Smooth muscle cell (in vitro differentiated cells): ENCODE data around the gene NKAIN2. TPM values are rescaled to one million over a fixed set of nuclear protein-coding genes. Genes with fewer than 3 reads are reported as not detected.

ENCODE experiments used
- DNase-seq: peaks from one replicate; lab custom pipeline; 2025; ENCODE audit not compliant: unreplicated experiment; lab: John Stamatoyannopoulos, UW
- H2AFZ ChIP-seq: fragments of 200-600 bp; sonication (generic); 2 replicates; pipeline ENCODE4 v1.6.0; 2016; ENCODE audit warnings: antibody characterized with exemption, low read depth, mild to moderate bottlenecking
- H3F3A ChIP-seq: fragments of 200-600 bp; sonication (generic); 2 replicates; pipeline ENCODE4 v1.6.0; 2017; ENCODE audit warnings: antibody characterized with exemption, low read depth
- H3K27ac ChIP-seq: fragments of 200-600 bp; sonication (generic); 2 replicates; pipeline ENCODE4 v1.5.1; 2016; ENCODE audit warnings: low read depth, mild to moderate bottlenecking
- H3K27me3 ChIP-seq: fragments of 200-600 bp; sonication (generic); 2 replicates; pipeline ENCODE4 v1.6.1; 2016; ENCODE audit warnings: low read depth, mild to moderate bottlenecking
- H3K36me3 ChIP-seq: fragments of 200-600 bp; sonication (generic); 2 replicates; pipeline ENCODE4 v1.5.1; 2016; ENCODE audit warnings: low read depth
- H3K4me1 ChIP-seq: fragments of 200-600 bp; sonication (generic); 2 replicates; pipeline ENCODE4 v1.5.1; 2016; ENCODE audit warnings: low read depth
- H3K4me2 ChIP-seq: fragments of 200-600 bp; sonication (generic); 2 replicates; pipeline ENCODE4 v1.6.0; 2016; ENCODE audit warnings: mild to moderate bottlenecking
- H3K4me3 ChIP-seq: fragments of 200-600 bp; sonication (generic); 2 replicates; pipeline ENCODE4 v1.5.1; 2016; ENCODE audit warnings: mild to moderate bottlenecking
- H3K79me2 ChIP-seq: fragments of 200-600 bp; sonication (generic); 2 replicates; pipeline ENCODE4 v1.6.0; 2016; ENCODE audit warnings: low read depth, mild to moderate bottlenecking
- H3K9ac ChIP-seq: fragments of 200-600 bp; sonication (generic); 2 replicates; pipeline ENCODE4 v1.6.0; 2016; ENCODE audit warnings: low read depth
- H3K9me3 ChIP-seq: fragments of 200-600 bp; sonication (generic); replicated peaks from 2 replicates; pipeline ENCODE4 v1.5.1; 2016; ENCODE audit warnings: low read depth
- H4K20me1 ChIP-seq: fragments of 200-600 bp; sonication (generic); 2 replicates; pipeline ENCODE4 v1.6.0; 2016; ENCODE audit warnings: low read depth
- WGBS: methylation state at CpG from one replicate; pipeline ENCODE4 v1.1.7; 2016; ENCODE audit warnings: low lambda C conversion rate; 5-methylcytosine and 5-hydroxymethylcytosine counted together
- polyA plus RNA-seq: library from polyadenylated mRNA; unstranded; fragments of >200 nt; fragmentation: Nextera tagmentation; extraction: Ambion mirVana; gene quantifications from 2 replicates; pipeline ENCODE4 v1.2.1, GENCODE V29; 2016
- total RNA-seq: library from RNA; depleted of rRNA; stranded (reverse); fragments of >200 nt; gene quantifications from 2 replicates; pipeline ENCODE4 v1.2.3, GENCODE V29; 2014
- TF ChIP-seq, protein P1 (sequence below): fragments of 200-600 bp; sonication (generic); IDR thresholded peaks from 2 replicates; pipeline ENCODE4 v1.5.1; 2017; ENCODE audit warnings: borderline replicate concordance, mild to moderate bottlenecking, antibody characterized with exemption; ENCODE audit not compliant: insufficient read depth, poor library complexity, severe bottlenecking

Gene NKAIN2
- total and polyA plus RNA-seq, 2 experiments from 2014 or later = 0.09 TPM; not detected in 1

- no peak overlapping the region for H2AFZ ChIP-seq
These were observed 718.7 kb downstream of the NKAIN2 start for GRCh38 chr6:124522335-124522734.

DNA sequence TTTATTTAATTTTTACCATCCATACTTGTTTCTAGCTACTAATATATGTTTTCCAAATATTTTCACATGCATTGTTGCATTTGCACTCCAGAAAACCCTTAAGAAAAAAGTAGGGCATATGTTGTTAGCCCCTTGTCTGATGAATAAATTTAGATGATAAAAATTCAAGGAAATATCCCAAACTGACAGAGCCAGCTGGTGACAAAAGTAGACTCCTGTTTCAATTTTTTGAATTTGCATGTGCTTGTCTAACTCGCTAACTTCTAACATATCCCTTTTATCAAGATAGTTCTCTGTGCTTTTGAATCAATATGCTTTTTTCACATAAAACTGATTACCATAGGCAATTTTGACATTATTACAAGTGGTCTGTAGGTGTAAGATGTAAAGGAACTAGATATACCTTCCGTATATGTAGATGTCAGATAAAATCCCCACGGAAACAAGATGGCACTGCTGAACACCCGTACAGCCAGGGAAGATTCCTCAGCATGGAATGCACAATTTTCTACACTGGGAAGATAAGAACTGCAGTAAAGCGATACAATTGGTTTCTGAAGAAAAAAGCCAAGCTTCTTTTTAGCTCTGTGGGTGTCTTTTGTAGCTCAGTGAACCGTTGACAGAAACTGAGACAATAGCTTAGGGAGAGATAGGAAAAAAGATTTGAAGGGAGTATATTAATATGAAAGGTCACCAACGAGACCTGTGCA lies 721.0 kb downstream of the NKAIN2 start:
- H3K4me3 ChIP-seq = no peak overlapping the region
- no peaks in the 10 kb centered on the region for H4K20me1 ChIP-seq
- no peak overlapping the region for H3K27ac ChIP-seq
- H2AFZ ChIP-seq = no peak overlapping the region
- no peaks in the 10 kb centered on the region for H3K36me3 ChIP-seq
- no peak overlapping the region for H3K9ac ChIP-seq
- no peaks in the 10 kb centered on the region for H3F3A ChIP-seq
- H3K4me2 ChIP-seq = no peak overlapping the region
- TF ChIP-seq, protein P1, sequence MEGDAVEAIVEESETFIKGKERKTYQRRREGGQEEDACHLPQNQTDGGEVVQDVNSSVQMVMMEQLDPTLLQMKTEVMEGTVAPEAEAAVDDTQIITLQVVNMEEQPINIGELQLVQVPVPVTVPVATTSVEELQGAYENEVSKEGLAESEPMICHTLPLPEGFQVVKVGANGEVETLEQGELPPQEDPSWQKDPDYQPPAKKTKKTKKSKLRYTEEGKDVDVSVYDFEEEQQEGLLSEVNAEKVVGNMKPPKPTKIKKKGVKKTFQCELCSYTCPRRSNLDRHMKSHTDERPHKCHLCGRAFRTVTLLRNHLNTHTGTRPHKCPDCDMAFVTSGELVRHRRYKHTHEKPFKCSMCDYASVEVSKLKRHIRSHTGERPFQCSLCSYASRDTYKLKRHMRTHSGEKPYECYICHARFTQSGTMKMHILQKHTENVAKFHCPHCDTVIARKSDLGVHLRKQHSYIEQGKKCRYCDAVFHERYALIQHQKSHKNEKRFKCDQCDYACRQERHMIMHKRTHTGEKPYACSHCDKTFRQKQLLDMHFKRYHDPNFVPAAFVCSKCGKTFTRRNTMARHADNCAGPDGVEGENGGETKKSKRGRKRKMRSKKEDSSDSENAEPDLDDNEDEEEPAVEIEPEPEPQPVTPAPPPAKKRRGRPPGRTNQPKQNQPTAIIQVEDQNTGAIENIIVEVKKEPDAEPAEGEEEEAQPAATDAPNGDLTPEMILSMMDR = no peak
- no peaks in the 10 kb centered on the region for H3K9me3 ChIP-seq
- no peaks in the 10 kb centered on the region for H3K79me2 ChIP-seq
- peaks cover 21% of the 10 kb centered on the region for H3K4me1 ChIP-seq
- no peaks in the 10 kb centered on the region for H3K27me3 ChIP-seq
- no peak for DNase-seq
- 80% methylated on average over 7 of the region's 7 CpGs for WGBS

More at GRCh38 chr6:124522335-124522734, 718.7 kb downstream of the NKAIN2 start:
- Histone ChIP-seq H4K20me1 (no peaks in the 10 kb centered on the region), H3K4me3 (no peak overlapping the region), H3K4me2 (no peak overlapping the region), H3K4me1 (peaks cover 28% of the 10 kb centered on the region), H3K9ac (no peak overlapping the region), H3K27me3 (no peaks in the 10 kb centered on the region), H3K36me3 (no peaks in the 10 kb centered on the region), H3K9me3 (no peaks in the 10 kb centered on the region), H3K79me2 (no peaks in the 10 kb centered on the region), H3K27ac (no peak overlapping the region), H3F3A (no peaks in the 10 kb centered on the region)
- no peak for DNase-seq
- TF ChIP-seq, protein P1 = no peak
- WGBS = 95% methylated on average over 4 of the region's 4 CpGs

DNA sequence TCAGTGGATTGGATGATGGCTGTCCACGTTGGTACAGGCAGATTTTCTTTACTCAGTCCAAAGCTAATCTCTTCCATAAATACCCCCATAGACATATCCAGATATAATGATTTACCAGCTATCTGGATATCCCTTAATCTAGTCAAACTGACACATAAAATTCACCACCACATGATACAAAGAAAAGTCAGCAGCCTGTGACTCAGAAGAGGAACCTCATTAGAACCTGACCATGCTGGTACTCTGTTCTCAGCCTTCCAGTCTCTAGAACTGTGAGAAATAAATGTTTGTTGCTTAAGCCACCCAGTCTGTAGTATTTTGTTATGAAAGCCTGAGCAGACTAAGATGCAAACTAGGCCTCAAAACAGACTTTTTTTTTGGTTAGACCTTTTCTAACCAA lies 727.3 kb downstream of the NKAIN2 start:
- WGBS = 69% methylated on average over 1 of the region's 1 CpG
- no peak for DNase-seq
- H3K27ac ChIP-seq = no peak overlapping the region

More for the DNA sequence above, 727.3 kb downstream of the NKAIN2 start:
- TF ChIP-seq, protein P1 = no peak
- Histone ChIP-seq H3K4me1 (no peaks in the 10 kb centered on the region), H3K36me3 (no peaks in the 10 kb centered on the region), H3F3A (no peaks in the 10 kb centered on the region), H3K4me3 (no peak overlapping the region), H3K9me3 (no peaks in the 10 kb centered on the region), H3K79me2 (no peaks in the 10 kb centered on the region), H3K27me3 (no peaks in the 10 kb centered on the region), H4K20me1 (no peaks in the 10 kb centered on the region), H3K9ac (no peak overlapping the region), H3K4me2 (no peak overlapping the region), H2AFZ (no peak overlapping the region)
